ENCODE data around the gene NRL.

DNA sequence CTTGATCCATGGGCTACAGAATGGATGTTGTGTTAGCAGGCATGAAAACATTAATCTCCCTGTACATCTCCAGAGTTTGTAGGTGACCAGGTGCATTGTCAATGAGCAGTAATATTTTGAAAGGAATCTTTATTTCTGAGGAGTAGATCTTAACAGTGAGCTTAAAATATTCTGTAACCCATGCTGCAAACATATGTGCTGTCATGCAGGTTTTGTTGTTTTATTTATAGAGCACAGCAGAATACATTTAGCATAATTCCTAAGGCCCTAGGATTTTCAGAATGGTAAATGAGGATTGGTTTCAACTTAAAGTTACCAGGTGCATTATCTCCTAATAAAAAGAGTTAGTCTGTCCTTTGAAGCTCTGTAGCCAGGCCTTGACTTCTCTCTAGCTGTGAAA is 12.2 kb upstream of the NRL start:
- TF ChIP-seq CTCF (IDR thresholded peaks at IDR 0.05) (no peak), POLR2A (IDR thresholded peaks at IDR 0.05) (no peak)

All from heart left ventricle (tissue), 13 donors.